ENCODE results near the gene EEF1A2.
"Not testable (repeated sequence)": the region's sequence is repeated elsewhere in the genome, so short reads cannot be mapped to it uniquely, and the experiment has no call there.

Gene EEF1A2

DNA sequence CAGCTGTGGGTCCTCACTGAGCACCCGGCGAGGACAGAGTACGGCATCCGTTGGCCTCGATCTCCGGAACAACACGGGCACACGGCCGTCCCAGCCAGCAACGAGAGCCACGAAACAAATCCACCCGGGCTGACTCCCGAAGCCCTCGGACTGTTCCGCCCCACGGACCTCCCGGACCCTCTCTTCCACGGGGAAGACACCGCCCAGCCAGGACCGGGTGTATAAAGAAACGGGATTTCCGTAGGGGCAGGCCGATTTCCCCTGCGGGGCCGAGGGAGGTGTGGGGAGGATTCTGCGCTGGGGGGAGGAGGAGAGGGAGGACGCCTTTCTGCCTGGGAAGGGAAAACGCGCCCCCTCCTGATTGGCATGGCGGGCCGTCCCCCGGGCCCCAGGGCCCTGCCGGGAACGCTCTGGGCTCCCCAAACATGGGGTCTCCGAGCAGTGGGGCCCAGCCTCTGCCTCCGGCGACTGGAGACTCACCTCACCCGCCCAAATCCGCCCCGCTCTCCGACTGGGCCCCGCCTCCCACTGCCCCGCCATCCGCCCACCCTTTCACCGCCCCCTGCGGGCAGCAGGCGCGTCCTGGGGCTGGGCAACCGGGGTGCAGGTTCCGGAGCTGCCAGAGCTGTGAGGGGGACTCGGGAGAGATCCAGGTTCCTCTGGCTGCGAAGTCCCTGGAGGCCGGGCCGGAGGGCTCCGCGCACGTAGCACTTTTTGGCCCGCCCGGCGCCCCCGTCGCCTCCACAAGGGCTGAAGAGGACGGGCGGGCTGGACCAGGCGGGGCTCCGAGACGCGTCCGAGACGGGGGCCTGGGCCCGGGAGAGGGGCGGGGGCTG, 21.0 kb upstream of the EEF1A2 start:
- no peak for DNase-seq

DNA sequence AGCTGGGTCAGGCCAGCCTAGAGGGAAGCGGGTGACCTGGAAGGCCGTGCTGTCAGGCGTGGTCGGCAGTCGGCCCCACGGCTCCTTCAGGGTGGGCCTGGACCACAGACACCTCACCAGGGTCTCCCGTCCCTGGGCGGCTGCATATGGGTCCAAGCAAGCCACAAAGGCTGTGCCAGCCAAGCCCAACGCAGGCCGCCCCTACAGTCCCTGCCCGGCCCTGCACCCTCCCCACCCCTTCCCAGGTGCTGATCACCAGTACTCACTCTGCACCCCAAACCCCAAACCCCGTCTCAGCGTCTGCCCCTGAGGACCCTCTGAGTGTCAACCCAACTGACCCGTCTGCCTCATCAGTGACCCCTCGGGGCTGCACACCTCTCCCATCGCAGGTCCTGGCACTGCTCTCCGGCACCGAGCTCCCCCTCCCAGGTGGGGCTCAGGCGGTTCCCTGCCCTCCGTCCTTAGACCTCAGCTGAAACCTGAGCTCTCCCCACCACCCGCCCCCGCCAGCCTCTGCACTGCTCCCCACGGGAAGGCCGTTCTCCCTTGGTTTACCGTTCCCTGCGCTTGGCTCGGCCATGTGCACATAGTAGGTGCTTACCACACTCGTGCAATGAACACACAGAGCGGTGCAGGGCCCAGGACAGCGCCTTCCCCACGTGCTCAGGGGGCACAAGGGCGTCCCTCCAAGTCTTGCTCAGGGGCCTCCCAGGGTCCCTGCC, 20.2 kb upstream of the EEF1A2 start:
- DNase-seq, result no peak

DNA sequence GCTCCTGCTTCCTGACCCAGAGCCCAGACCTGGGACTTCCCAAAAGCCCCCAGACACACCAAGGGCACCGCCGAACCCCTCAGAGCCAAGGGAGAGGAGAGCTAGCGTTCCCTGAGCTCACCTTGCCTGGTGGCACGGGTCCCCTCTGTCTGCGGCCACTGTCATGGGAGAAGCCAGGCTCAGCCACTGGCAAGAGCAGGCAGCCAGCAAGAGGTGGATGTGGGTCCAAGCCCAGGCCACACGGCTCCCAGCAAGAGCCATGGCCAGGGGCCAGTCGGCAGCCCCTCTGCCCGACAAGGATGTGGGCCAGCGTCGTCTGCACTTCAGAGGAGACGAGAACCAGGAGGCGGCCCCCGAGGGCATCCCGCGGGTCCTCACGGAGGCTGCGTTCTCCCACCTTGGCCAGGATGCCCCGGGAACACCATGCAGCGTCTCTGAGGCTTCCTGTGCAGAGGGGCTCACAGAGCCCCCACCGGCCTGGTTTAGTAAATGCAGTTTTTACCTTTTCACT, 19.5 kb upstream of the EEF1A2 start:
- no peak for DNase-seq

DNA sequence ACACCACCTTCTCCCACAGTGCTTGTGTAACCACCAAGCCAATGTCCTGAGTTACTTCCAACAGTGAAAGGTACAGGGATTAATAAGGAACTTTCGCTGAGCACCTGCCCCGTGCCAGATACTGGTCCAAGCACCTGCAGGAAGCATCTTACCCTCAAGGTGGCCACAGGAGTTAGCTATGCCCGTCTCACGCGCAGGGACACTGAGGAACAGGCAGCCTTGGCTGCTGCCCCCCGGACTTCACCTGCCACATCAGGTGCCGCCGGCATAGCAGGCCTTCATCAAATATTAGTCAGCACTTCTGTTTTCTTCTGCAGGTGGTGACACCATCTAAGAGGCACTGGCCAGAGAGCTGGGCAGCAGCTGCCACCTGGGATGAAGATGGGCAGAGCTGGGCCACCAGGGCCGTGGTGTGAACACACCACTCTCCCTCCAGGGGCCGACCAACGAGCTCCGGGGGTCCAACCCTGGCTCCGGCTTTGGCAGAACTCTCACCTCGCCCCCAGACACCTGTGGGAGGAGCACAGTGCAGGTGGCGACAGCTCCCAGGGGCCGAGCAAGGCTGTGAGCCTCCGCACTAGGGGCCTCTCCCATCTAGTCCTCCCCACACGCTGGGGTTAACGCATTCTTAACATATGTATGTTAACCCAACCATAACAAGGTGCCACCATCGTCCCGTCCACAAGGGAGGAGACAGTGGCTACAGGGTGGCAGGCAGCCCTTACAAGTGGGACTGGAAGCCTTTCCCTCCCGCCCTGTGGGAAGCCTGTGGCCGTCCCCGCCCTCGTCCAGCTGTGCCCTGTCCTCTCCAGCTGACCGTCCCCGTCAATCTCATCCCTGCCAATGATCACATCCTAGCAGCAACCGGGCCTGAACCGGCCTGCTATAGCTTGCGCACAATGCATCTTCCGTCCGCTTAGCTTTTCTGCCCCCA, 18.8 kb upstream of the EEF1A2 start:
- no peak for DNase-seq

DNA sequence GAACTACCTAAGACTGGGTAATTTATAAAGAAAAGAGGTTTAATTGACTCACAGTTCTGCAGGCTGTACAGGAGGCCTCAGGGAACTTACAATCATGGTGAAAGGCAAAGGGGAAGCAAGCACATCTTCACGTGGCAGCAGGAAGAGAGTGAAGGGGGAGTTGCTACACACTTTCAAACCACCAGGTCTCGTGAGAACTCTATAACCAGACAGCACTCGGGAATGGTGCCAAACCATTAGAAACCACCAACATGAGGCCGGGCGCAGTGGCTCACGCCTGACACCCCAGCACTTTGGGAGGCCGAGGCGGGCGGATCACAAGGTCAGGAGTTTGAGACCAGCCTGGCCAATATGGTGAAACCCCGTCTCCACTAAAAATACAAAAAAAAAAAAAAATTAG, 15.6 kb upstream of the EEF1A2 start:
- not testable (repeated sequence) for DNase-seq

DNA sequence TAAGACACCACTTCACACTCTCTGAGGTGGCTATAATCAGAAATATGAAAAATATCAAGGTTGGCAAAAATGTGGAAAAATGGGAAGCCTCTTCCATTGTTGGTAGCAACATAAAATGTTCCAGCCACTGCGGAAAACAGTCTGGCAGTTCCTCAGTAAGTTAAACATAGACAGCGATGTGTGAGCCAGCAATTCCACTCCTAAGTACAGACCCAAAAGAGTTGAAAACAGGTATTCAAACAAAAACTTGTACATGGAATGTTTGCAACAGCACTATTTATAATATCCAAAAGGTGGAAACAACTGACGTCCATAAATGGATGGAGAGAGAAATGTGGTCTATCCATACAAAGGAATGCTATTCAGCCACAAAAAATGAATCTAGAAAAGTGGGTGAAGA, 14.3 kb upstream of the EEF1A2 start:
- DNase-seq, result no peak

DNA sequence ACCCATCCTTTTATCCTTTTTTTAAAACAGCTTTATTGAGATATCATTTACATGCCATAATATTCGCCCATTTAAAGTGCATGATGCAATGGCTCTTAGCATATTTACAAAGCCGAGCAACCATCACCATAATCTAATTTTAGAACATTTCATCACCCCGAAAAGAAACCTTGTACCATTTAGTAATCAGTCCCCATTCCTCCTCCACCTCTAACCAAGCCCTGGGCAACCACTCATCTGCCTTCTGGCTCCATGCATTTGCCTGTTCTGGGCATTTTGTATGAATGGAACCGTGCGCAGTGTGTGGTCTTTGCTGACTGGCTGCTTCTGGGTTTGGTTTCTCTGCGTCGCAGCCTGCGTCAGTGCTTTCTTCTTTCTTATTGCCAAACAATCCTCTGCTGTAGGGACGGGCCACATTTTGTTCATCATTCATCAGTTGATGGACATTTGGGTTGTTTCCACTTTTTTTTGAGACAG, 10.2 kb upstream of the EEF1A2 start:
- no peak for DNase-seq

DNA sequence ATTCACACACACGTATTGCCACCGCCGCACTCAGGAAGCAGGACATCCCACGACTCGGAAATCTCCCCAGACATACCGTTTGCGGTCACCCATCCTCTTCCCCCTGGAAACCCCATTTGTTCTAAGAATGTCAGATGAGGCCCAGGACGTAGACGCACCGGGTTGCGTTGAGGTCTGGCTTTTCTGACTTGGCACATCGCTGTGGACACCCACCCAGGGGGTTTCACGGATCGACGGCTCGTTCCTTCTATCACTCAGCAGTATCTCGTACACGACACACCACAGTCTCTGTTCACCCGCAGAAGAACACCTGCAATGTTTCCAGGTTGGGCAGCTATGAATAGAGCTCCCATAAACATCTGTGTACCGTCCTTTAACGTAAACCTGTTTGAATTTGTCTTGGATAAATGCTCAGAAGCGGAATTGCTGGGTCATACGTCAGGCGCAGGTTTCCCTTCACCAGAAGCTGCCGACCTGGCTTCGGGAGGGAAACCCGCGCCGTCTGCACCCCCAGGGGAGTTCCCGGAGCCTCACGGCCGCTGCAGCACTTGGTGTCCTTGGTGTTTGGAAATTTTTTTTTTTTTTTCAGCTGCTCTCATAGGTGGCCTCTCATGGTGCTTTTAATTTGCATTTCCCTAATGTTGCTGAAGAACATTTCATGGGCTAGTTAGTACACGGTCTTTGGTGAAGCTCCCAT, 9.3 kb upstream of the EEF1A2 start:
- DNase-seq, result no peak

DNA sequence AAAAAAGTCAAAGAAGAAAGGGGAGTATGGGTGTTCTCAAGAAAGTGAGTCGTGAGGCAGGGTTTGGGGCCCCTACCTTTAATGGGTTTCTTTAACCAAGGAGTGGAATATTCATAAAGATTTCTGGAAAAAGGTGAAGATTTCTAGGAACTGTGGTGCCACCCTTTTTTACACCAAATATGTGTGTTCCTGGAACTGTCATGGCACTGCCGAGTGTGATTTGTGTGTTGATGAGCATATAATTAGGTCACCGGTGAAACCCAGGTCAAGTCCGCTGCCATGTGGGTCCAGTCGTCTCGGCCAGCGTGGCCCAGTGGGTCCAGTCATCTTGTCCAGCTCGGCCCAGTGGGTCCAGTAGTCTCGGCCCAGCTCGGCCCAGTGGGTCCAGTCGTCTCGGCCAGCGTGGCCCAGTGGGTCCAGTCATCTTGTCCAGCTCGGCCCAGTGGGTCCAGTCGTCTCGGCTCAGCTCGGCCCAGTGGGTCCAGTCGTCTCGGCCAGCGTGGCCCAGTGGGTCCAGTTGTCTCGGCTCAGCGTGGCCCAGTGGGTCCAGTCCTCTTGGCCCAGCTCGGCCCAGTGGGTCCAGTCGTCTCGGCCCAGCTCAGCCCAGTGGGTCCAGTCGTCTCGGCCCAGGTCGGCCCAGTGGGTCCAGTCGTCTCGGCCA, 8.3 kb upstream of the EEF1A2 start:
- DNase-seq, result no peak

DNA sequence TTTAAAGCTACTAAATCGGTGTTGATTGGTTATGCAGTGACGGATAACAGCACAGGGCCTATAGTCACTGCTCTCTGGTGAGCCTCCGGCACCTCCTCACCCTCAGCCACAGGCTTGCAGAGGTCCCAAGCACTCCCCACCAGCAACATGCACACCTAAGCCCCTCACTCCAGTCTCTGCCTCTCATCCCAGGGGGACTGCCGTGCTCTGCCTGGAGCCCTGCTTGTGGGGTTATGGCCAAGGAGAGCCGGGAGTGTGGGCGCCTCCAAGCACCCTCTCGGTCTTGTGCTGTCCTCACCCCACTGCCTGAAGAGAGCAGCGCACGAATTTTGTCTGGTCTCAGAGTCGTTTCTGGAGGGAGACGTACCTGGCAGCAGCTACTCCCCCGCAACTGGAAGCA, 6.8 kb upstream of the EEF1A2 start:
- no peak for DNase-seq

DNA sequence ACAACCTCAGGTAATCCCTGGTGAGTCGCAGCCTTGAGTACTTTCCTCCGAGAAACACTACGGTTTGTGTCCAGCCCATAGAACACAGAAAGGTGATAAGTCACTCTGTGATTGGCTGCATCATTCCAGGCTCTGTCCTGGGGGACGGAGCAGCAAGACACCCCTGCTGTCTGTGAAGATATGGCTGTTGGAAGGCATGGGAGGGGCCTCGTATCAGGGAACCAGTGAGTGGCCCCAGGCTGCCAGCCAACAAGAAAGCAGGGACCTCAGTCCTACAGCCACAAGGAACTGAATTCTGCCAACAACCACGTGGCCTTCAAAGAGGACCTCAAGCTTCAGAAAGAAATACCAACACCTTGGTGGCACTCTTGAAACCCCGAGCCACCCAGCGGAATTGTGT, 6.4 kb upstream of the EEF1A2 start:
- DNase-seq, result no peak

DNA sequence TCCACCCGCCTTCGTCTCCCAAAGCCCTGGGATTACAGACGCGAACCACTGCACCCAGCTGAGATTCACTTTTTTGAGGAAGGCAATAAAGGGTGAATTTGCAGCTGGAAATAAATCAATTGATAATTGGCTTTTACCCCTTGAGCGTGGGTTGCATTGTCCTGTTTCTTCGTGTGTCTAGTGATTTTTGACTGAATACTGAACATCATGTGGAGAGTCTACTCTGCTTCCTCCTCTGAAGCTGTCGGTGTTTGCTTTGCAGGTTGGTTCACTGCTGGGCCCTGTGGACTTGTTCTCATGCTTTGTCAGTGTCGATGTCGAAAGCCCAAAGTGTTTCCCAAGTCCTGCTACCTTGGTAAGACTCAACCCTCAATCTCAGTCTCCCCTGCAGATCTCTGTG, 5.8 kb upstream of the EEF1A2 start:
- no peak for DNase-seq

DNA sequence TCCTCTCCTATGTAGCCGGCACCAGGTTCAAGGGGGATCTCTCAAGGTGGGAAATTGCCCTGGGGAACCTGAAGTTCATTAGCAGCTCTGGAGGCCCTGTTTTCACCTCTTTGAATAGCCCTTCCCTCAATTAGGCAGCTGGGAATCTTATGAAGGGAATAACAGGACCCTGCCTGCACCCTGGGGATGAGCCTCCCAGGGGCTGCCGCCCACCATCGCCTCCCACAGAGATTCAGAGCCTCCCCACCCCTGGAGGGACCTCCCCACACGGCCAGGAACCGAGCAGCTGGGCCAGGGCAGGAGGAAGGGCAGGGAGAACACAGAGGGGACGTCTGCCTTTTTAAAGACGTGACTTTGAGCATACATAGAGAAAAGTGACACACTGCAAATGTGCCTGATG, 4.6 kb upstream of the EEF1A2 start:
- no peak for DNase-seq

DNA sequence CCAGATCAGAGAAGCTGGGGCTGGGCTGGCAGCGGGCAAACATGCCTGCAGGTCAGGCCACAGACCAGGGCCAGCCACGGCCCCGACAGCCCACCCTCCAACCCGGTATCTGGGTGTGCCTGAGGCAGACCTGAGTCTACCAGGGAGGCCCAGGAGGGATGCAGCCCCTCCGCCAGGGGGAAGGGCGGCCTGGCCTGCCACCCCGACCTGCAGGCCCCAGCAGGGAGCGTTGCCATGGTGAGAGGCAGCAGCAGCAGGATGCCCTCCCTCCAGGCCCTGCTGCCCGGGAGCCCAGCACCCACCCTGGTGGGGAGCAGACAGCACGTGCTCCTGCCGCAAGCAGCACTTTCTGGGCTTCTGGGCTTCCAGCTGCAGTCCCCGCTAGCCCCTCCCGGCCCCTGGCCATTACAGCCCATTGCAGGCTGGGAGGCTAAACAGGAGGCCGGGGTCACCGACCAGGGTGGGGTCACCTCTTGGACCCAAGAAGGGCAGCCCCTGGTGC, 3.8 kb upstream of the EEF1A2 start:
- DNase-seq, result no peak

DNA sequence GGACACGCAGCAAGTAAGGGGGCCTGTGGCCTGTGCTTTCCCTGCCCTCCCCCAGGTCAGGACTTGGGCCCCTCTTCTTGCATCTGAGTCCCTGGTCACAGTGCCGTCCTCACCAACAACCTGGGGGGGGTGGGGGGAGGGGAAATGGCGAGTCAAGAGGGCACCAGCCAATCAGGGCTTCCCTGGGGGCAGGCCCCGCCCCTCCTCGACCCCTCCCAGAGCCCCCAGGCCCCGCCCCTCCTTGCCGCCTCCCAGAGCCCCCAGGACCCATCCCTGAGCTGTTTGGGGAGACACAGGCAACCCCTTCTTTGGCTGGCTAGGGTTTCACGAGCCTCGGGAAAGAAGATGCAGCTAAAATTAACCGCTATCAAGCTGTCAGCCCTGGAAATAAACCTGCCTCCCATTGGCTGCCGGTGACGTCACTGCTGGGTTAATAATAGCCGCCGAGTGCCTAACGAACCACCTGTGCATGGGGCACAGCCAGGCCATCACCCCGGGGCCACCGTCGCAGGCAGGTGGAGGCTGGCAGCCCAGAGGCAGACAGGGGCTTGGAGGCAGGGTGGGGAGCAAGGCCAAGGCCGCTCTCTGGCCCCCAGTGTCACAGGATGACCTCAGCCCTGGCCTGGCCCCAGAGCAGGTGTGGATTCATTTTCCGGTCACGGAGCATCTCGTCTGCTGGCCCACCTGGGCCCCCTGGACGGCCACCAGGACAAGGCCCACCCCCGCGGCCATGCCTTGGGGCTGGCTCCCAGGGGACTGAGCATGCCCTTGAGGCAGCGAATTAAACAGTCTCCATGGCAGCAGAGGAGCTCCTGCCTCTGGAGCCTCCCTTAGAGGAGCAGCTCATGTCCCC, 3.2 kb upstream of the EEF1A2 start:
- no peak for DNase-seq

DNA sequence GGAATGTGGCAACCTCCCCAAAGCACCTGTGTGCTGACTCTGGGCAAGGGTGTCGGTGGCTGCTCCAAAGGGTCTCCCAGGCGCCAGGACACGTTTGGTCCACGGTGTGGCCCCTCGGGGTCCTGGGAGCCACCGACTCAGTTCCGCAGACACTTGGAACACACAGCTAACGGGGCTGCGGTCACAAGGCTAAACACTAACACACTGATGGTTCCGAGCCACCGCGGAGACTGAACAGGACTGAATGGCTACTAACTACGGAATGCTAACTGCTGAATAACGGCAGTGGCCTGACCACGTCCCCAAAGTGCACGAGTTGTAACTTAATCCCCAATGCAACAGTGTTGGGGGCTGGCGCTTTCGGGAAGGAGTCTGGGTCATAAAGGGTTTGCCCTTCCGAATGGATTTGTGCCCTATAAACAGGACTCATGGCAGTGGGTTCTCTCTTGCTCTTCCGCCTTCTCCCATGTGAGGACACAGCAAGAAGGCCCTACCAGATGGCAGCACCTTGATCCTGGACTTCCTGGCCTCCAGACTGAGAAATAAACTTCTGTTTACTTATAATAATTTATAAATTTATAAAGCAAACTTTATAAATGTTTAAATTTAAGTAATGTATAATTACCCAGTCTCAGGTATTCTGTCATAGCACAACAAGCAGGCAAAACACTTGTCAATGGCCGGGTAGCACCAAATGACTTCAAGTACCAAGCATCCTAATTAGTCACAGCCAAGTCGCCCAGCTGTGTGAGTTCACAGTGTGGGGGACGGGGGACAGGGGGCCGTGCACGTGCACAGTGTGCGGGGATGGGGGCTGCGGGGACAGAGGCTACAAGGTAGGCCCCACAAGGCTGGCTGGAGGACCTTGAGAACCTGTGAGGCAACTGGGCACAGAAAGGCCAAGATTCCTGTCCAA, 2.3 kb upstream of the EEF1A2 start:
- DNase-seq, result no peak

DNA sequence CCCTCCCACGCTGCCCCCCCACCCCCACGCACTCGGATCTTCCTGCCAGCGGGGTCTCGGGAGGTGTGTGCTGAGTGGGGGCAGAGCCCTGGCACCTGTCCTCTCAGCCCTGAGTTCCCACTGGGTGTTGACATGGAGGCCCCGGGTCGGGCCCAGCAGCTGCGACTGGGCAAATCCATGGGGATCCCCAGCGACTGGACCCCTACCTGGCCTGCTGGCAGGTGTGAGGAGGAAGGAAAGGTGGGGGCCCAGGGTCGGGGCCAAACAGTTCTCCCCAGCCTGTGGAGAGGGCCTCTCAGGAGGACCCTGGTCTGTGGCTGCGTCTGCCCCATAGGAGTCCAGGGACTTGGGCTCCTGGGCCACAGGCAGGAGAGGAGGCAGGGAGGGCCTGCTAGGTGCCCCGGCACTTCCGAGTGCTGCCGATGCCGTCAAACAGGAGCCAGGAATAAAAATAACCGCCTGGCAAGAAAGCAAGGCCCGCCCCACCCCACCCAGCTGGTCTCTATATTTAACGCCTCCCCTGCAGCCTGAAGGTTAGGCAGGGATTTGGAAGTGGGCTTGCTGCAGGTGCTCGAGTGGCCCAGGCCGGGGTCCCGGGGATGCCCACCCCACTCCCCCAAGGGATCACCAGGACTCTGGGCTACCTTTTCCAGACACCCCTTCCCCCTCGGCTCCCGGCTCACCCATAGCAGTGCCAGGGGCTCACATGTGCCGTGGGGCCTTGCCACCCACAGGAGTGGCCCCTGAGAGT, 1.4 kb upstream of the EEF1A2 start:
- no peak for DNase-seq

DNA sequence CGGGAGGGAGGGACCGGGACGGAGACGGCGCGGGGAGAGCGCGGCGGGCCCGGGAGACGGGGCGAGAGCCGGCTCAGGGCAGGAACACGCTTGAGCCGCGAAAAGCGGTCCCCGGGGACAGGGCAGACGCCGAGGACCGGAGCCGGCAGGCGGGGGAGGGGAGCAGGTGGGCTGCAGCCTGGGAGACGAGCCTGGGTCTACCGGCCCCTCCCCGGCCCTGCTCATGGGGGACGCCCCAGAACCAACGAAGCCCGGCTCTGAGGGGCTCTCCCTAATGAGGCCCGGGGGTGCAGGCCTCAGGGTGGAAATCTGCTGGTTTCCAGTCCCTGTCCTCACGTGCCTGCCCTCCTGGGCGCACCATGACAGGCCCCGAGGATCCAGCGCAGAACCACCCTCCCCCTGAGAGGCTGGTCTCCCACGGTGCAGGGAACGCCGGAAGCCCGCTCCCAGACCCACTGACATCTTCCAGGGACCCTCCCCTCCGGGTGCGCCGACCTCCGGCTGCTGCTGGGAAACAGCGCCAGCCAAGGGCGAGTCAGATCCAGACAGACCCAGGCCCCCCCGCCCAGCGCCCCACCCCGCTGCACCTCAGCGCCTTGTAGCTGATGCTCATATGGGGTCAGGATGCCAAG, 571 bp upstream of the EEF1A2 start:
- DNase-seq, result no peak

Measured in AML-193 (cell line).